SK-N-SH (cell line): Measurements from ENCODE around the gene TCHP.

Source experiments
- EP300 ChIP-seq, 2 experiments: IDR thresholded peaks; 2 replicates each; pipeline versions ENCODE4 v1.4.0 to v1.6.1; 2012; ENCODE audit warnings: borderline replicate concordance in 1 of 2, low read depth in 1 of 2, low read length in 1 of 2
- EZH2phosphoT487 ChIP-seq: fragments of 200-600 bp; sonication (generic); IDR thresholded peaks from 2 replicates; pipeline ENCODE4 v1.6.1; 2017; ENCODE audit warnings: low read depth, mixed run types, mild to moderate bottlenecking, antibody characterized with exemption, moderate library complexity, borderline replicate concordance
- NFIC ChIP-seq: IDR thresholded peaks from 2 replicates; pipeline ENCODE4 v1.4.0; 2012; ENCODE audit warnings: borderline replicate concordance
- POLR2AphosphoS5 ChIP-seq: IDR thresholded peaks from 2 replicates; pipeline ENCODE4 v1.6.1; 2012; ENCODE audit warnings: low read depth, low read length
- RAD21 ChIP-seq: IDR thresholded peaks from 2 replicates; pipeline ENCODE4 v1.6.1; 2012; ENCODE audit warnings: mild to moderate bottlenecking, low read length
- SIN3A ChIP-seq: IDR thresholded peaks from 2 replicates; pipeline ENCODE4 v1.6.1; 2012; ENCODE audit warnings: low read depth, mild to moderate bottlenecking, low read length, moderate library complexity, borderline replicate concordance
- SMC3 ChIP-seq: IDR thresholded peaks from 2 replicates; pipeline ENCODE4 v1.6.1; 2012; ENCODE audit warnings: low read depth, low read length, improper control_type of control experiment
- TAF1 ChIP-seq: IDR thresholded peaks from 2 replicates; pipeline ENCODE4 v1.6.1; 2012; ENCODE audit warnings: low read depth, mild to moderate bottlenecking, low read length, moderate library complexity, borderline replicate concordance
- TCF12 ChIP-seq: IDR thresholded peaks from 2 replicates; pipeline ENCODE4 v1.4.0; 2012
- USF1 ChIP-seq: IDR thresholded peaks from 2 replicates; pipeline ENCODE4 v1.4.0; 2012; ENCODE audit warnings: low read depth, borderline replicate concordance
- YY1 ChIP-seq: IDR thresholded peaks from 2 replicates; pipeline ENCODE4 v1.4.0; 2012; ENCODE audit warnings: low read depth, mild to moderate bottlenecking
- ZBTB33 ChIP-seq: IDR thresholded peaks from 2 replicates; pipeline ENCODE4 v1.4.0; 2012; ENCODE audit warnings: low read depth, borderline replicate concordance
- TF ChIP-seq, protein P1 (sequence below): fragments of 200-600 bp; sonication (generic); IDR thresholded peaks from 2 replicates; pipeline ENCODE4 v1.6.1; 2017; ENCODE audit warnings: antibody characterized with exemption, mild to moderate bottlenecking, moderate library complexity

DNA sequence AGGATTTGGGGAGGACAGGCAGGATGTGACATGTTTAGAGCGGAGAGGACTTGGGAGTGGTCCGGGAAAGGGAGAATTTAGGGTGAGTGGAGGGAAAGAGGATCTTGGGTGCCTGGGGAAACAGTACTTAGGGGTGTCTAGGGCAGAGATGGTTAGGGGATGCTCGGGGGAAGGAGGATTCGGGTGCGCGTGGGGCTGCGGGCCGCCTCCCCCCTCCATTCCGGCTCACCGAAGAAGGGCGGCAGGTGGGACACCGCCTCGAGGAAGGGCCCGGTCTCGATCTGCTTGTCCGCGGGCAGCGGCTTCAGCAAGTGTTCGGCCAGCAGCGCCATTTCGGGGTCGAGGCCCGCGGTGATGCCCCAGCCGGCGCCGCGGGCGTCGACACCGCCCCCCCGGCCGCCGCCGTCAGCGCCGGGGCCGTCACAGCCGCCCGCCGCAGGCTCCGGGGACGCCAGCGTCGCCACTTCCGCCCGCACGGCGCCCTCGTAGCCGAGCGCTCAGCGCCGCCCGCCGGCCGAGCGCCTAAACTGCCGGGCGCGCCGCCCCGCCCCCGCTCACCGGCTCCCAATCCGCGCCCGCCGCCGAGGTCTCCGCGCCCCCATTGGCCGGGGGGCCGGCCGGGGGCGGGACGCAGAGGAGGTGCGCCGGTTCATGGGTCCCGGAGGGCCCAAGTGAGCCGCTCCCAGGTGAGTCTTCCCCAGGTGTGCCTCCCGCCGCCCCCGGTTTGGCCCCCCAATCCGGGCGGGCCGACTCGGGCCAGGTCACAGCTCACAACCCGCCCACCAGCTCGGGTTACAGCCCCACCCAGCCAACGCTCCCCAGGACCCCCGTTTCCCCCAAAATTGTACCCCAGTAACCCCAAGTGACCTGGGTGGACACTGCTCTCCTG is 19.8 kb upstream of the TCHP start, which contains the start of gene GLTP:
- TF ChIP-seq, protein P1, sequence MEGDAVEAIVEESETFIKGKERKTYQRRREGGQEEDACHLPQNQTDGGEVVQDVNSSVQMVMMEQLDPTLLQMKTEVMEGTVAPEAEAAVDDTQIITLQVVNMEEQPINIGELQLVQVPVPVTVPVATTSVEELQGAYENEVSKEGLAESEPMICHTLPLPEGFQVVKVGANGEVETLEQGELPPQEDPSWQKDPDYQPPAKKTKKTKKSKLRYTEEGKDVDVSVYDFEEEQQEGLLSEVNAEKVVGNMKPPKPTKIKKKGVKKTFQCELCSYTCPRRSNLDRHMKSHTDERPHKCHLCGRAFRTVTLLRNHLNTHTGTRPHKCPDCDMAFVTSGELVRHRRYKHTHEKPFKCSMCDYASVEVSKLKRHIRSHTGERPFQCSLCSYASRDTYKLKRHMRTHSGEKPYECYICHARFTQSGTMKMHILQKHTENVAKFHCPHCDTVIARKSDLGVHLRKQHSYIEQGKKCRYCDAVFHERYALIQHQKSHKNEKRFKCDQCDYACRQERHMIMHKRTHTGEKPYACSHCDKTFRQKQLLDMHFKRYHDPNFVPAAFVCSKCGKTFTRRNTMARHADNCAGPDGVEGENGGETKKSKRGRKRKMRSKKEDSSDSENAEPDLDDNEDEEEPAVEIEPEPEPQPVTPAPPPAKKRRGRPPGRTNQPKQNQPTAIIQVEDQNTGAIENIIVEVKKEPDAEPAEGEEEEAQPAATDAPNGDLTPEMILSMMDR = 0 out of 2 replicates have a peak, but pooled peaks have one; percentile 35
- TF ChIP-seq NFIC (no peak), EZH2phosphoT487 (no peak), POLR2AphosphoS5 (no peak), EP300 (IDR thresholded peaks at IDR 0.05; ENCODE audit: borderline replicate concordance in 1 of 2, low read depth in 1 of 2, low read length in 1 of 2) (no peak), SMC3 (peak; percentile 60), RAD21 (peak; percentile 68), YY1 (no peak), USF1 (no peak), SIN3A (no peak), TAF1 (no peak), TCF12 (no peak), ZBTB33 (no peak)
